Measurements from ENCODE around the gene NCKAP1. TPM values are rescaled to one million over a fixed set of nuclear protein-coding genes. Genes with fewer than 3 reads are reported as not detected.

NCKAP1 gene
- total and polyA plus RNA-seq, 2 of the 4 experiments (the other 2 are of a cell fraction): 91.1 to 160 TPM

DNA sequence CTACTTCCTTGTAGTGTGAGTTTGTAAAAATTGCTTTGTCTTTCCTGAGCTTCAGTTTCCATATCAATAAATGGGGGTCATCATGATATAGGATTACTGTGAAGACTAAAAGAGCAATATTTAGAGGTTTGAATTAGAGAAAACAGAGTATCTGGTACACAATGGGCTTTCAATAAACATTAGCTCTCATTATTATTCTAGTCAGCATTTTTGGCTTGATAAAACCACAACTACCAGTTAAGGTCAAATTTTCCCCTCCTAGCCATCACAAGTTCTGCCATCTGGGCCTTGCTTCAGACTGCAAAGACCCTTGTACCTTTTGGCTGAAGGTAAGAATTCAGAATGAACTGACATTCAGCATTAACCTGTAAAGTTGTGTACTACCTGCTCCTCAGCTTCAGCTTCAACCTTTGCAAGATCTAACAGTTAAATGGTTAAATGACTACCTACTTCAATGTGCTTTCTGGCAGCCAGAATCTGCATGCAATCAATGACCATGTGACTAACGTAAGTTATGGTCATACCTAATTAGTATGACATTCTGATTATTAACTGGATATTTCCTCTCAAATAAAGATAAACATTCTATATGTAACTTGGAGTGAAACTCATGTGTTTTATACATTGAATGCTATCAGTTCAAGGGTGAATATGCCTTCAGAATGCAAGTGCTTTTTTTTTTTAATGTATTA, 119.2 kb downstream of the NCKAP1 start:
- H4K91ac ChIP-seq (ENCODE audit: insufficient read depth, low read depth, low read length): no peak overlapping the region
- H3K4me3 ChIP-seq (ENCODE audit: insufficient read depth, low read depth, low read length): no peak overlapping the region
- ChIA-PET CTCF (no interaction called here), POLR2A (ENCODE audit: unreplicated experiment) (no interaction called here)
- dilution Hi-C loops (cut with HindIII; ENCODE audit: low sequenced_read_pairs, unreplicated experiment) (no loop called here), intact Hi-C loops (cut with micrococcal nuclease) (no loop called here), in situ Hi-C loops (cut with MboI; ENCODE audit: low sequenced_read_pairs) (no loop called here)
- no peak overlapping the region for H3K23ac ChIP-seq (ENCODE audit: low read depth, low read length)
- H3K9me3 ChIP-seq (ENCODE audit: control insufficient read depth, insufficient read depth, low read length): no peaks in the 10 kb centered on the region
- H2BK120ac ChIP-seq (ENCODE audit: low read depth, low read length): no peak overlapping the region
- no peaks in the 10 kb centered on the region for H3K27me3 ChIP-seq (ENCODE audit: control insufficient read depth, insufficient read depth, low read length)
- H3K27ac ChIP-seq (ENCODE audit: insufficient read depth, low read length): no peak overlapping the region
- H3K14ac ChIP-seq (replicated peaks; ENCODE audit: low read depth, low read length): no peak overlapping the region
- H2BK15ac ChIP-seq (ENCODE audit: low read depth, low read length): no peak overlapping the region
- H4K5ac ChIP-seq (ENCODE audit: low read depth, low read length): no peak overlapping the region
- no peak overlapping the region for H3K9ac ChIP-seq (ENCODE audit: low read depth, low read length)
- H3K56ac ChIP-seq (ENCODE audit: extremely low read depth, insufficient read depth, low read length): no peak overlapping the region
- no peak overlapping the region for H4K8ac ChIP-seq (ENCODE audit: low read depth in 2 of 2, low read length in 2 of 2)
- no peak overlapping the region for H2BK20ac ChIP-seq (ENCODE audit: low read depth, low read length)
- WGBS, 2 experiments (ENCODE audit: extremely low coverage in 2 of 2, insufficient read length in 1 of 2): no CpG with 5 or more reads among the region's 1 CpG
- H2AFZ ChIP-seq (replicated peaks; ENCODE audit: low read length, poor library complexity): no peak overlapping the region
- no peak overlapping the region for H3K4me2 ChIP-seq (ENCODE audit: low read depth, low read length)
- ATAC-seq (ENCODE audit: low read depth) (no peak), DNase-seq (no peak)
- H2AK5ac ChIP-seq (ENCODE audit: low read depth, low read length): no peak overlapping the region
- H4K20me1 ChIP-seq (ENCODE audit: insufficient read depth, low read length): peaks cover 10% of the 10 kb centered on the region
- peaks cover 14% of the 10 kb centered on the region for H3K36me3 ChIP-seq (ENCODE audit: control insufficient read depth, insufficient read depth, low read length)
- peaks cover 13% of the 10 kb centered on the region for H3K4me1 ChIP-seq (ENCODE audit: control insufficient read depth, insufficient read depth, low read length)
- H3K9me1 ChIP-seq (ENCODE audit: insufficient read depth, low read length): peaks cover 7% of the 10 kb centered on the region
- BruUV-seq (replicated peaks): no TSS peak
- H3K4ac ChIP-seq (ENCODE audit: low read depth, low read length): no peak overlapping the region
- H3K18ac ChIP-seq (ENCODE audit: low read depth, low read length): no peak overlapping the region
- no peak overlapping the region for H2BK5ac ChIP-seq (ENCODE audit: low read depth, low read length, poor library complexity, severe bottlenecking)
- no peak overlapping the region for H2AK9ac ChIP-seq (replicated peaks; ENCODE audit: low read depth, low read length, poor library complexity)
- H3K79me1 ChIP-seq (ENCODE audit: low read depth in 1 of 2, low read length in 2 of 2): peaks cover 0 to 17% of the 10 kb centered on the region in 2 experiments; a peak in 2 of 4 replicates
- TF ChIP-seq, protein P1, sequence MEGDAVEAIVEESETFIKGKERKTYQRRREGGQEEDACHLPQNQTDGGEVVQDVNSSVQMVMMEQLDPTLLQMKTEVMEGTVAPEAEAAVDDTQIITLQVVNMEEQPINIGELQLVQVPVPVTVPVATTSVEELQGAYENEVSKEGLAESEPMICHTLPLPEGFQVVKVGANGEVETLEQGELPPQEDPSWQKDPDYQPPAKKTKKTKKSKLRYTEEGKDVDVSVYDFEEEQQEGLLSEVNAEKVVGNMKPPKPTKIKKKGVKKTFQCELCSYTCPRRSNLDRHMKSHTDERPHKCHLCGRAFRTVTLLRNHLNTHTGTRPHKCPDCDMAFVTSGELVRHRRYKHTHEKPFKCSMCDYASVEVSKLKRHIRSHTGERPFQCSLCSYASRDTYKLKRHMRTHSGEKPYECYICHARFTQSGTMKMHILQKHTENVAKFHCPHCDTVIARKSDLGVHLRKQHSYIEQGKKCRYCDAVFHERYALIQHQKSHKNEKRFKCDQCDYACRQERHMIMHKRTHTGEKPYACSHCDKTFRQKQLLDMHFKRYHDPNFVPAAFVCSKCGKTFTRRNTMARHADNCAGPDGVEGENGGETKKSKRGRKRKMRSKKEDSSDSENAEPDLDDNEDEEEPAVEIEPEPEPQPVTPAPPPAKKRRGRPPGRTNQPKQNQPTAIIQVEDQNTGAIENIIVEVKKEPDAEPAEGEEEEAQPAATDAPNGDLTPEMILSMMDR (conservative IDR thresholded peaks at IDR 0.05; ENCODE audit: low read depth, low read length): no peak
- TF ChIP-seq NFE2L2 (IDR thresholded peaks at IDR 0.05; ENCODE audit: low read depth, low read length) (no peak), MXI1 (IDR thresholded peaks at IDR 0.05; ENCODE audit: borderline replicate concordance, low read depth, low read length) (no peak), MAFK (IDR thresholded peaks at IDR 0.05; ENCODE audit: low read depth, low read length) (peak; percentile 64)
